Kidney epithelial cell (primary cell): ENCODE measurements around the gene MGLL. TPM values are rescaled to one million over a fixed set of nuclear protein-coding genes. Genes with fewer than 3 reads are reported as not detected.

Experiments used
- DNase-seq: peaks from one replicate; pipeline ENCODE4 v3.0.0-alpha.2; 2010; ENCODE audit warnings: low read depth
- H3K27me3 ChIP-seq: 2 replicates; pipeline ENCODE4 v1.6.0; 2011; ENCODE audit warnings: low read length; ENCODE audit not compliant: control insufficient read depth, insufficient read depth
- H3K36me3 ChIP-seq: 2 replicates; pipeline ENCODE4 v1.5.1; 2011; ENCODE audit warnings: low read length; ENCODE audit not compliant: control insufficient read depth, insufficient read depth
- H3K4me3 ChIP-seq: 2 replicates; pipeline ENCODE4 v1.5.1; 2011; ENCODE audit warnings: low read depth, mild to moderate bottlenecking, control low read depth, low read length
- total RNA-seq: library from RNA; depleted of rRNA; stranded (reverse); fragments of >200 nt; gene quantifications from 2 replicates; pipeline ENCODE4 v1.2.3, GENCODE V29; 2015
- TF ChIP-seq, protein P1 (sequence below): IDR thresholded peaks from 2 replicates; pipeline ENCODE4 v1.5.1; 2011; ENCODE audit warnings: mild to moderate bottlenecking, moderate library complexity, low read length, control low read depth, inconsistent platforms; ENCODE audit not compliant: insufficient read depth, poor library complexity, severe bottlenecking

The MGLL gene
- total RNA-seq, 1 donor from 2014 or later: 71.8 TPM

DNA sequence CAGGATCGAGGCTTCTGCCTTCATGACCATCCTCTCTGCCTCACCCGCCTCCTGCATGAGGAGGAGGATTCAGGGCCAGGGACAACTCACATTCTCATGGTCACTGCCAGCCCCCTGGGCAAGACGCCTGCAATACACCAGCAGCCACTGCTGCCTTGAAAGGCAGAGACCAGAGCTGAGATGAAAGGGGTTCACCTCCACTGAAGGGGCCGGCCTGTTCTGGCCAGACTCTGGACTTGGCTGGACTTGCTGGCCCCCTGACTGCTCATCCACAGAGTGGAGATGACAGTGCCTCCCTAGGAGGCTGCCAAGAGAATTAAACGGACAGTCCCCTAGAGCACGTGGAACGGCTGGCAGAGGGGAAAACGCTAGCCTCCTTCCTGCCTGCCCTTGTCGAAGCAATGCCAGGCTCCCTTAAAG, 35.2 kb downstream of the MGLL start:
- Histone ChIP-seq H3K27me3 (no peaks in the 10 kb centered on the region), H3K36me3 (no peaks in the 10 kb centered on the region), H3K4me3 (no peak overlapping the region)
- TF ChIP-seq, protein P1, sequence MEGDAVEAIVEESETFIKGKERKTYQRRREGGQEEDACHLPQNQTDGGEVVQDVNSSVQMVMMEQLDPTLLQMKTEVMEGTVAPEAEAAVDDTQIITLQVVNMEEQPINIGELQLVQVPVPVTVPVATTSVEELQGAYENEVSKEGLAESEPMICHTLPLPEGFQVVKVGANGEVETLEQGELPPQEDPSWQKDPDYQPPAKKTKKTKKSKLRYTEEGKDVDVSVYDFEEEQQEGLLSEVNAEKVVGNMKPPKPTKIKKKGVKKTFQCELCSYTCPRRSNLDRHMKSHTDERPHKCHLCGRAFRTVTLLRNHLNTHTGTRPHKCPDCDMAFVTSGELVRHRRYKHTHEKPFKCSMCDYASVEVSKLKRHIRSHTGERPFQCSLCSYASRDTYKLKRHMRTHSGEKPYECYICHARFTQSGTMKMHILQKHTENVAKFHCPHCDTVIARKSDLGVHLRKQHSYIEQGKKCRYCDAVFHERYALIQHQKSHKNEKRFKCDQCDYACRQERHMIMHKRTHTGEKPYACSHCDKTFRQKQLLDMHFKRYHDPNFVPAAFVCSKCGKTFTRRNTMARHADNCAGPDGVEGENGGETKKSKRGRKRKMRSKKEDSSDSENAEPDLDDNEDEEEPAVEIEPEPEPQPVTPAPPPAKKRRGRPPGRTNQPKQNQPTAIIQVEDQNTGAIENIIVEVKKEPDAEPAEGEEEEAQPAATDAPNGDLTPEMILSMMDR: no peak
- DNase-seq: no peak

DNA sequence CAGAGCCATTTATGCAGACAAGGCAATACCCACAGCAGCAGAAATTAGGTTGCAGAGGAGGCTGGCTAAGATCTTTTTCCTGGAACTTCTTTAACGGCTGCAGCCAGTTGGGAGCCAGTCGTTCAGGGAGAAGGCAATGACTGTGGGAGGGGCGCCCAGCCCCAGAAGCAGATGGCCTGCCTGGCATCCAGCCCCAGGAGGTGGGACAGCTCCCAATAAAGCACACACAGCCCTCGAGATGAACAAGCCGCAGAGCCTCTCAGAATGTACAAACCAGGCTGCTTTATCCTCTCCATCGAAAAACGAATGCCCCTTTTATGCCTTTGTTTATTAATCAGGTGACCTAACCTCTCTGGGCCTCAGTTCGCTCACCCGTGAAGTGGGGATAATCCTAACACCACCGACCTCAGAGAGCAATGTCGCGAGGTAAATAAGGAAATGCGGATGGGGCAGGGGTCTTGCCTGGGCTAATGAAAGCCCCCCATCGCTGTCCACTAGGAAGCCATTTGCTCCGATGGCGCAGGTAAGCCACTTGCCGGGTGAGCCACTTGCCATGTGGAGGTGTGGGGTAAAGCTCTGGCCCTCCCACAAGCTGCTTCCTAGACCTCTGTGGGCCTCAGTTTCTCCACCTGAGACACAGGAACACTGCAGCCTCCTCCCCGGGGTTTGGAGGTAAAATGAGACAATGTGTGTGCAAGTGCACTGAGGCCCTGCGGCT, 35.8 kb downstream of the MGLL start:
- DNase-seq: no peak
- Histone ChIP-seq H3K36me3 (no peaks in the 10 kb centered on the region), H3K27me3 (no peaks in the 10 kb centered on the region), H3K4me3 (no peak overlapping the region)
- TF ChIP-seq, protein P1: no peak

DNA sequence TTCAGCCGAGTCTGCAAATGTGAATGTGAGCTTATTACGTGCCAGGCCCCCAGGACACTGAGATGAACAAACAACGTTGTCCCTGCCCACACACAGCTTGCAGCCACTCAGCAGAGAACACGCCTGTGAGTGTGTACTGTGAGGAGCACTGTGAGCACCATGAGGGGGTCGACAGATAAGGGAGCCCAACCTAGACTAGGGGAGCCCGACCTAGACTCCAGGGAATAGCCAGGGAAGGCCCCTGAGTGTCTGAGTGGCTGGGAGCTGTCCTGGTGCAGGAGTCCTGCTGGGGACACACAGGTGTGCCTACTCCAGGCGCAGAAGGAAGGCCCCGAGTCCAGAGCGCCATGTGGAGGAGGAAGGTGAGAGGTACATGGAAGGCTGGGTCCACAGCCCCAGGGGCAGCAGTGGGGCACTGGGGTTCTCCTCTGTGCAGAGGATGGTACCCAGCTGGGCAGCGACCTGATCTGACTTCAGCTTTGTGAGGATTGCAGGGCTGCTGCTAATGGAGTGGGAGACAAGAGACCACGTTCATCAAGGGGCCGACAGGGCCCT, 36.5 kb downstream of the MGLL start:
- TF ChIP-seq, protein P1: no peak
- Histone ChIP-seq H3K36me3 (no peaks in the 10 kb centered on the region), H3K4me3 (no peak overlapping the region), H3K27me3 (no peaks in the 10 kb centered on the region)
- DNase-seq: no peak

DNA sequence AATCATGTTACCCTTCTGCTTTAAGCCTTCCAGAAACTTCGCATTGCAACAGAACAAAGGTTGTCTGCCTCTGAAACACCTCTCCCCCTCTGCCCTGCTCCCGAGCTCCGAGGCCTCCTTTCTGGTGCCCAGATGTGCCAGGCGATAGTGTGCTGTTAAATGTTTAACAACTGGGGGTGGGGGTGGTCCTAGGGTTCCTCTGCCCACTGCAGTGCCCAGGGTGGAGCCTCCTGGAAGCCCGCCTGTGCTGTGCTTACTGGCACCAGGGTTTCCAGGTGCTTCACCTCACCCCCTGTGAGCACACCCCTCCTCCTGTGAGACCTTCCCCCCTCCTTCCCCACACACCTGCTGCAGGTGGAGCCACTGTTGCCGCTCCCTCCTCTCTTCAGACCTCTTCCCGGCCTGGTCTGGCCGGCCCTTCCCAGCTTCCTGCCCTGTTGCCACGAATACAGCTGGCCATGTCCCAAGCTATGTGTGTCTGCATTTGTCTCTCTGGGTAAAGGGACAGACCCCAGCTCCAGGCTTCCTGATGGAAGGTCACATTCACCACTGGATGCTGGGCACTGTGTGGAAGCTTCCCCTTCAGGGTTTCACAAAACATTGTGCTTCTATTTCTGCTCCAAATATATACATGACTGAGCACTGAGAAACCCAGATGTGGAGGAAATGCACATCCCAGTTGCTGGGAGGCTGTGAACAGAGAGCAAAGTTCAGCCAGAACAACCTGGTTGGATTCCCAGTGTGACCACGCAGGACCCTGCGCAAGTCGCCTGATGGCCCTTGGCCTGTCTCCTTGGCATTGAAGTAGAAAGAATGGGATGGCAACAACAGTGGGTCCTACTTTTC, 37.2 kb downstream of the MGLL start:
- Histone ChIP-seq H3K4me3 (no peak overlapping the region), H3K36me3 (no peaks in the 10 kb centered on the region), H3K27me3 (no peaks in the 10 kb centered on the region)
- no peak for DNase-seq
- TF ChIP-seq, protein P1: no peak

DNA sequence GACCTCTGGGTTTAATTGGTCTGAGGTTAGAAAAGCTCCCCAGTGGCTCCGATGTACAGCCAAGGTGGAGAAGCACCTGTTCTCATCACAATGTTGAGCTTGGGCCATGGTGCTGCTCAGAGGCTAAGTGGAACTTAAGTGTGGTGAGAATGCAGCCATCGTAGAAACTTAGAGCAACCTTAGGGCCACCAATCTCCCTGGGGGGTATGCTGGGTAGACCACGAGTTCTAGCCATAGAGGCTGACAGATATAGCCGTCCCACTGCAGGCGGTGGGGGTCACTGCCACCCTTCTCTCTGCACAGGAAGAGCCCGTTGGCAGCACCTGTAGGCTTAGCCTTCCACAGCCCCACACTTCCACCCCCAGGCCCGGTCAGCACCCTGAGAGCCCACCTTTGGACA, 38.0 kb downstream of the MGLL start:
- DNase-seq: no peak
- Histone ChIP-seq H3K27me3 (no peaks in the 10 kb centered on the region), H3K4me3 (no peak overlapping the region), H3K36me3 (no peaks in the 10 kb centered on the region)
- TF ChIP-seq, protein P1: no peak
